Measurements from ENCODE around the gene TNFRSF17.

GRCh38 chr16:11966173-11966572 is 1.2 kb downstream of the TNFRSF17 start:
- no peak for TF ChIP-seq POLR2A (IDR thresholded peaks at IDR 0.05)
- TF ChIP-seq, protein P1, sequence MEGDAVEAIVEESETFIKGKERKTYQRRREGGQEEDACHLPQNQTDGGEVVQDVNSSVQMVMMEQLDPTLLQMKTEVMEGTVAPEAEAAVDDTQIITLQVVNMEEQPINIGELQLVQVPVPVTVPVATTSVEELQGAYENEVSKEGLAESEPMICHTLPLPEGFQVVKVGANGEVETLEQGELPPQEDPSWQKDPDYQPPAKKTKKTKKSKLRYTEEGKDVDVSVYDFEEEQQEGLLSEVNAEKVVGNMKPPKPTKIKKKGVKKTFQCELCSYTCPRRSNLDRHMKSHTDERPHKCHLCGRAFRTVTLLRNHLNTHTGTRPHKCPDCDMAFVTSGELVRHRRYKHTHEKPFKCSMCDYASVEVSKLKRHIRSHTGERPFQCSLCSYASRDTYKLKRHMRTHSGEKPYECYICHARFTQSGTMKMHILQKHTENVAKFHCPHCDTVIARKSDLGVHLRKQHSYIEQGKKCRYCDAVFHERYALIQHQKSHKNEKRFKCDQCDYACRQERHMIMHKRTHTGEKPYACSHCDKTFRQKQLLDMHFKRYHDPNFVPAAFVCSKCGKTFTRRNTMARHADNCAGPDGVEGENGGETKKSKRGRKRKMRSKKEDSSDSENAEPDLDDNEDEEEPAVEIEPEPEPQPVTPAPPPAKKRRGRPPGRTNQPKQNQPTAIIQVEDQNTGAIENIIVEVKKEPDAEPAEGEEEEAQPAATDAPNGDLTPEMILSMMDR (IDR thresholded peaks at IDR 0.05): no peak

All from tibial nerve (tissue), 3 donors.